NCI-H524 (cell line): ENCODE data around the gene LCN15.
A peak's percentile ranks its signal among the peaks of the same experiment; 100 is the strongest.

Source experiments
- DNase-seq, 2 experiments: peaks; one replicate each; lab custom pipeline; 2025; lab: John Stamatoyannopoulos, UW

Gene LCN15

GRCh38 chr9:136740971-136741882 is 23.1 kb downstream of the LCN15 start:
- DNase-seq, result no peak

GRCh38 chr9:136740491-136740890 is 23.8 kb downstream of the LCN15 start:
- no peak for DNase-seq

GRCh38 chr9:136740069-136740468 is 24.2 kb downstream of the LCN15 start:
- DNase-seq, result no peak

- DNase-seq, result no peak
Measured at GRCh38 chr9:136739509-136739908, 24.8 kb downstream of the LCN15 start.

GRCh38 chr9:136738960-136739359 is 25.4 kb downstream of the LCN15 start:
- no peak for DNase-seq

- DNase-seq, result no peak
Measured at GRCh38 chr9:136735812-136736480, 28.4 kb downstream of the LCN15 start.

- DNase-seq, result no peak
Measured at GRCh38 chr9:136734837-136735496, 29.4 kb downstream of the LCN15 start.

- no peak for DNase-seq
Measured at GRCh38 chr9:136733611-136734010, 30.7 kb downstream of the LCN15 start.

- no peak for DNase-seq
Measured at GRCh38 chr9:136732444-136733178, 31.7 kb downstream of the LCN15 start.

GRCh38 chr9:136729926-136730325 is 34.4 kb downstream of the LCN15 start:
- DNase-seq, result no peak

- no peak for DNase-seq
Measured at GRCh38 chr9:136729144-136729543, 35.2 kb downstream of the LCN15 start.

GRCh38 chr9:136728548-136729123 is 35.7 kb downstream of the LCN15 start:
- DNase-seq, result no peak

GRCh38 chr9:136728080-136728547 is 36.2 kb downstream of the LCN15 start:
- peak; percentile 76 to 87 for DNase-seq

- peak; percentile 41 to 75 for DNase-seq
Measured at GRCh38 chr9:136726631-136727191, 37.6 kb downstream of the LCN15 start.

- DNase-seq, result no peak
Measured at GRCh38 chr9:136726118-136726517, 38.2 kb downstream of the LCN15 start.

GRCh38 chr9:136725612-136726011 is 38.7 kb downstream of the LCN15 start:
- DNase-seq, result no peak

- no peak for DNase-seq
Measured at GRCh38 chr9:136724772-136725171, 39.5 kb downstream of the LCN15 start.

- DNase-seq, result no peak
Measured at GRCh38 chr9:136723989-136724388, 40.3 kb downstream of the LCN15 start.

GRCh38 chr9:136723362-136723976 is 40.8 kb downstream of the LCN15 start:
- peak in 1 of 2 experiments; percentile 34 for DNase-seq

GRCh38 chr9:136722969-136723356 is 41.4 kb downstream of the LCN15 start:
- DNase-seq, result peak in 1 of 2 experiments; percentile 52
